Right lobe of liver (tissue), 4 donors: ENCODE results near the gene SGSH.

ENCODE experiments used
- POLR2A ChIP-seq: fragments of 450-650 bp; IDR thresholded peaks from one replicate; pipeline ENCODE4 v1.6.1; 2017; ENCODE audit warnings: antibody characterized with exemption, mild to moderate bottlenecking
- TF ChIP-seq, protein P1 (sequence below), 4 donors: fragments of 200-600 bp in 3 of 4; fragments of 450-650 bp in 1 of 4; IDR thresholded peaks; one replicate each; pipeline versions ENCODE4 v1.5.1 to v1.8.0; 2016 to 2022; ENCODE audit warnings: antibody characterized with exemption in 4 of 4, mild to moderate bottlenecking in 2 of 4
- donor health status: DM: no; HTN: no; CAD: no.
- donor health status: DM: no; HTN: no; CAD: no.
- donor health status: DM: no; HTN: yes; CAD: no.

DNA sequence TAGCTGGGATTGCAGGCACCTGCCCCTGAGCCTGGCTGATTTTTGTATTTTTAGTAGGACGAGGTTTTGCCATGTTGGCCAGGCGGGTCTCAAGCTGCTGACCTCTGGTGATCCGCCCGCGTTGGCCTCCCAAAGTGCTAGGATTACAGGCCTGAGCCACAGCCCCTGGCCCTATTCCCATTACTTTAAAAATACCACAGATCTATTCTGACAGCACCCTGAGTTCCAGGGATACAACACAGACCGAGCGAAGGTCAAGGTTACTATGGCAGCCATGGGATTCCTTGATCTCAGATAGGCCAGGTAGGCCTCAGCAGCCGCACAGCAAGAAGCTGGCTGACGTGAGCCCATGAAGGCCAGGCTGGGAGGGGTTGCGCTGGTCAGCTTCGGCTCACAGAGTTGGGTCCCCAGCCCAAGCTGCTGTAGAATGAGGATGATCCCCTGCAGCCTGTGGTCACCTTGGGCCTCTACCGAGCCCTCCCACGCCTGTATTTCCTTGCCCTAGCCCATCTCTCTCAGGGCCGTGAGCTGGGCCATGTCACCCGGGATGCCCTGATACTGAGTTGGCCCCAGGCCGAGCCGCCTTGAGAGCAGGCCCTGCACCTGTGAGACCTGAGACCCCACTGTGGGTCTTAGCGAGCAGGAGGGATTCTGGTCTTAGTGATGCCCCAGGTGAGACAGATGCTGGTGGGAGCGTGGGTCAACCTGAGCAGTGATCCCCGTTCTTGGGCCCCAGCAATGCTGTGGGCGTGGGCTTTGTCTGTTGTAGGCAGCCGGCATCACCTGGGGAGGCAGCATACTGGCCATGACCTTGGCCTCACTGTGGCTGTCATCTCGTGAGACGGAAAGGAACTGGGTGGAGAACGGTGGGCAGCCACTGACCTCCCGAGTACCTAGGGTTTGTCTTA lies 23.6 kb upstream of the SGSH start:
- TF ChIP-seq, protein P1, sequence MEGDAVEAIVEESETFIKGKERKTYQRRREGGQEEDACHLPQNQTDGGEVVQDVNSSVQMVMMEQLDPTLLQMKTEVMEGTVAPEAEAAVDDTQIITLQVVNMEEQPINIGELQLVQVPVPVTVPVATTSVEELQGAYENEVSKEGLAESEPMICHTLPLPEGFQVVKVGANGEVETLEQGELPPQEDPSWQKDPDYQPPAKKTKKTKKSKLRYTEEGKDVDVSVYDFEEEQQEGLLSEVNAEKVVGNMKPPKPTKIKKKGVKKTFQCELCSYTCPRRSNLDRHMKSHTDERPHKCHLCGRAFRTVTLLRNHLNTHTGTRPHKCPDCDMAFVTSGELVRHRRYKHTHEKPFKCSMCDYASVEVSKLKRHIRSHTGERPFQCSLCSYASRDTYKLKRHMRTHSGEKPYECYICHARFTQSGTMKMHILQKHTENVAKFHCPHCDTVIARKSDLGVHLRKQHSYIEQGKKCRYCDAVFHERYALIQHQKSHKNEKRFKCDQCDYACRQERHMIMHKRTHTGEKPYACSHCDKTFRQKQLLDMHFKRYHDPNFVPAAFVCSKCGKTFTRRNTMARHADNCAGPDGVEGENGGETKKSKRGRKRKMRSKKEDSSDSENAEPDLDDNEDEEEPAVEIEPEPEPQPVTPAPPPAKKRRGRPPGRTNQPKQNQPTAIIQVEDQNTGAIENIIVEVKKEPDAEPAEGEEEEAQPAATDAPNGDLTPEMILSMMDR (IDR thresholded peaks at IDR 0.05) = no peak
- no peak for TF ChIP-seq POLR2A
